ENCODE data around the gene MINK1. TPM values are rescaled to one million over a fixed set of nuclear protein-coding genes. Genes with fewer than 3 reads are reported as not detected.
"Not testable (repeated sequence)": the region's sequence is repeated elsewhere in the genome, so short reads cannot be mapped to it uniquely, and the experiment has no call there.

The MINK1 gene
- total RNA-seq, 1 donor from 2014 or later = 84.6 TPM

DNA sequence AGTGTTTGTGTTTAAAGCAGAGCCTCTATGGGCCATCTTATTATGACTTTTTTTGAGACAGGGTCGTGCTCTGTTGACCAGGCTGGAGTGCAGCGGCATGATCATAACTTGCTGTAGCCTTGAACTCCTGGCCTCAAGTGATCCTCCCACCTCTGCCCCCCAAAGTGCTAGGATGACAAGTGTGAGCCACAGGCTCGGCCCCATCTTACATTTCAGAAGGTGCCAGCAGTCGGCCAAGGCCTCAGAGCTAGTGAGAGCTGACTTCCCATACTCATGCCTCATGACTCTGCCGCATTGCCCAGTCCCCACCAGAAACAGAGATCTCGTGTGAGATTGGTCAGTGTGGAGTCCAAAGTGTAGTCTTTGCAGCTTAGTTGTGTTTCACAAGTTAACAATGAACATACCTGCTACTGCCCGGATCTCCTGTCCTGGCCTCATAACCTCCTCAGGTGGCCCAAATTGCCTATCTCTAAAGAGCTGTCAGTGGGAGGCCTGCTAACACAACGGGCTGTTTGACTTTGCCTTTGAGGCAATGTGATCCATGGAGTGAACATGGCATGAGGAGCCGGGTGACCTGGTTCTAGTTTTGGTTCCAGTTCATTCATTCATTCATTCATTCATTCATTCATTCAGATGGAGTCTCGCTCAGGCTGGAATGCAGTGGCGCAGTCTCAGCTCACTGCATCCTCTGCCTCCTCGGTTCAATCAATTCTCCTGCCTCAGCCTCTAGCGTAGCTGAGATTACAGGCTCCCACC, 13.7 kb downstream of the MINK1 start:
- DNase-seq (ENCODE audit: low read depth) = no peak

DNA sequence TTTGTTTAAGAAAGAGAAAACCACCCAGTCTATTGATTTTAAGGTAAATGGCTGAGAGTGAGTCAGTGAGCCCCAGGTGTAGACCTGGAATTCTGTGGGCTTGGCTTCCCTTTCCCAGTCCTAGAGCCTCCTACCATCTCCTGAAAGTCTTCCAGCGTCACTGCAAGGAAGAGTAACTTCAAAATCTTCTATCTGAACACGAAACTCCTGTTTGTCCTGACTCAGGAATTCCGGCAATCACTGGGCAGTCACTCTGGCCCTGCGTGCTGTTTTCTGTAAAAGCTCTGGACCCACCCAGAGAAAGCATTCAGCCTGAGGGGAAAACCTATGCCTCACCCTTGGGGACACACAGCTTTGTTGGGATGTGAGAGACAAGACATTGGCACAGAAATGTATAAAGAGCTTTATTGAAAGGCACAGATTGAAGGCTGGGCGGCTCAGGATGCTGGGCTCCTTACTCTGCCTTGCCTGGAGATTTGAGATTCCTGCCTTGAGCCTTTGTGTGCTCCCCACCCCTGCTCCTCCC, 15.9 kb downstream of the MINK1 start:
- DNase-seq (ENCODE audit: low read depth) = peak; percentile 67

DNA sequence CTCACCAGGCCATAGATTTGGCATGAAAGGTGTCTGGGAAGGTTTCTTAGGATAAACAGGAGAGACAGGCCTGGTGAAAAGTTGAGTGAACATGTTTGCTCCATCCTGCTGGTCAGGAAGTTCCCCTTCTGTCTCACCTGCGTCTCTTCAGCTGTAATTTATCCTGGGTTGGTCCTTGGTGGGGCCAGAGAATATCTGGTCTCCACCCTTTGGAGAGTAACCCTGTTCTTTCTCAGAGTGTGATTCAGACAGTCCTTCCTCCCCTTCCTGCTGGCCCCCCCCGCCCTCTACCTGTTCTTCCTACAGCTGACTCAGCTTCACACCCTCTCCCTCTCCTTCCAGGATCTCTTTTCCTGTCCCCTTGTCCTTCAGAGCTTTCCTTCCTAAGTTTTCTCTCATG, 17.1 kb downstream of the MINK1 start:
- peak; percentile 29 for DNase-seq (ENCODE audit: low read depth)

GRCh38 chr17:4851084-4851483, 17.9 kb downstream of the MINK1 start:
- DNase-seq (ENCODE audit: low read depth) = no peak

DNA sequence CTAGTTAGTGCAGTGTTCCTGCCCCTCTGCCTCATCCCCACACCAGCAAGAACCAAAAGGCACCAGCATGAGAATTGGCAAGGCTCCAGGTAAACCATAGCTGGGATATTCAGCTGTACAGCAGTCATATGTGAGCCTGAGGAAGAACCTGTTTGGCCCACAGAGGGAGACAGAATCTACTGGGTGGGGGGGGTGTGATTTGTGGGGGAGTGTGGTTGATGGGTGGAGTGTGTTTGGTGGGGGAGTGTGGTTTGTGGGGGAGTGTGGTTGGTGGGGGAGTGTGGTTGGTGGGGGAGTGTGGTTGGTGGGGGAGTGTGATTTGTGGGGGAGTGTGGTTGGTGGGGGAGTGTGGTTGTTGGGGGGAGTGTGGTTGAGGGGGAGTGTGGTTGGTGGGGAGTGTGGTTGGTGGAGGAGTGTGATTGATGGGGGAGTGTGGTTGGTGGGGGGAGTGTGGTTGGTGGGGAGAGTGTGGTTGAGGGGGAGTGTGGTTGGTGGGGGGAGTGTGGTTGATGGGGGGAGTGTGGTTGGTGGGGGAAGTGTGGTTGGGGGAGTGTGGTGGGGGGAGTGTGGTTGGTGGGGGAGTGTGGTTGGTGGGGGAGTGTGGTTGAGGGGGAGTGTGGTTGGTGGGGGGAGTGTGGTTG, 19.5 kb downstream of the MINK1 start:
- DNase-seq (ENCODE audit: low read depth) = peak; percentile 63

DNA sequence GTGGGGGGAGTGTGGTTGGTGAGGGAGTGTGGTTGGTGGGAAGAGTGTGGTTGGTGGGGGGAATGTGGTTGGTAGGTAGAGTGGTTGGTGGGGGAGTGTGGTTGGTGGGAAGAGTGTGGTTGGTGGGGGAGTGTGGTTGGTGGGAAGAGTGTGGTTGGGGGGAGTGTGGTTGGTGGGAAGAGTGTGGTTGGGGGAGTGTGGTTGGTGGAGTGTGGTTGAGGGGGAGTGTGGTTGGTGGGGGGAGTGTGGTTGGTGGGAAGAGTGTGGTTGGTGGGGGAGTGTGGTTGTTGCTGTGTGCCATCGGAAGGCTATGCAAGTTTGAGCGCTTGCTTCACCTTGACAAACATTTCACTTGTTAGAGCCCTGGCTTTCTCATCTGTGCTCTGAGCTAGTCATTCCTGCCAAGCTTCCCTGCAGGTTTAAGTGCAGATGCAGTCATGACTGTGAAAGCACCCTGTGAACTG, 20.1 kb downstream of the MINK1 start:
- DNase-seq (ENCODE audit: low read depth) = peak; percentile 51

DNA sequence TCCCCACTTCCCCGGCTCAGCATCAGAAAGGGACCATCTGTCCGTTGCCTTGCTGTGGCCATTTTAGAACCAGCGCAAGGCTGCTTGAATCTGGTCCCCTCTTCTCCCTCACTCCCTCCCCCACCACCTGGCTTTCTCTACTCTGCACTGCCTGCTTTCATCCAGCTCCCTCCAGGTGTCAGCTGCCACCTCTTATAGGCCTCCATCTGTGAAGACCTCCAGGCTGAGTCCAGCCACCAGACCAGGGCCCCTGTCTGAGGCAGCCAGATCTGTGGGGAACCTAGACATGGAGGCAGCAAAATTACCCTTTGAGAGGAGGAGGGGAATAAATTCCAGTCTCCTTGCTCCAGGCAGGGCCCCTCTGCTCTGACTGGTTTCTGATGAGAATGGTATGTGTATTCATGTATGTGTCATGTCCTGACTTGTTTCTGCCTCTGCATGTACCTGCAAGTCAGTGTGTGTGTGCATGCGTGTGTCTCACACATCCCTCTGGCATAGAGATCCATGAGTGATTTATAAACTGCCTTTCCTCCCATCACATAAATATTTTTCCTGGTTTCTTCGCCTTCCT, 21.1 kb downstream of the MINK1 start:
- DNase-seq (ENCODE audit: low read depth) = peak; percentile 40

DNA sequence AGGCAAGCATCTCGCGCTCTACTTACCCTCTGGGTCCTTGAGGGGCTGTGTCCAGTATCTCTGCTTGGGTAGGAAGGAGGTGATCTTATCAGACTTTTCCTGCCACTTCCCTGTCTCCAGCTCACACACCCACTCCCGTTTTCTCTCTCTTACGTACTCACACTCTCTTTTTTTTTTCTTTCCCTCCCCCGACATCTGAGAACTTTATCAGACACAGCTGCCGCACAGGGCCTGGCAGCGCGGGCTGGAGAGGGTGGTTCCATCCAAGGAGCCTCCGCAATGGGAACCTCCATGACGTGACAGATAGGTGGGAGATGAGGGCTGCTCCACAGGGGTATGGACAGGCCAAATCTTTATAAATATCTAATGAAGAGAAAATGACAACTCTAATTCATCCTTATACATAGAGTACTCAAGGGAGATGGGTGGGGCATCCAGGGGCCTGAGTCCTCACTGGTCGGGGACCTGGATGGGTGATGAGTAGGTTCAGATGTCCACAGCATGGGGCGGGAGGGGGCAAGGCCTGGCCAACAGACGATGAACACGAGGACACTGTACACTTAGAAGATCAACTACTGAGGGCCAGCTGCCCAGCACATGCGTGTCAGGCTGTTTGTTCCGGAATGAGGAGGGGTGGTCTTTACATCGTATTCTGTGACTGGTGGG, 23.3 kb downstream of the MINK1 start:
- no peak for DNase-seq (ENCODE audit: low read depth)

- DNase-seq (ENCODE audit: low read depth) = no peak
Measured at GRCh38 chr17:4856937-4857314, 23.8 kb downstream of the MINK1 start.

DNA sequence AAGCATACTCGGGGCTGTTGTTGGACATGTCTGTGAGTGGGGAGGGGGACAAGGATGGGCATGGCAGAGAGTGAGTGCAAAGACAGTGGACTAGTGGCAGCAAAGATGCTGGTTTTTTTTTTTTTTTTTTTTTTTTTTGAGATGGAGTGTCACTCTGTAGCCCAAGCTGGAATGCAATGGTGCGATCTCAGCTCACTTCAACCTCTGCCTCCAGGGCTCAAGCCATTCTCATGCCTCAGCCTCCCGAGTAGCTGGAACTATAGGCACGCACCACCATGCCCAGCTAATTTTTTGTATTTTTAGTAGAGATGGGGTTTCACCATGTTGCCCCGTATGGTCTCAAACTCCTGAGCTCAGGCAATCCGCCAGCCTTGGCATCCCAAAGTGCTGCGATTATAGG, 24.2 kb downstream of the MINK1 start:
- not testable (repeated sequence) for DNase-seq (ENCODE audit: low read depth)

GRCh38 chr17:4858068-4858881, 25.1 kb downstream of the MINK1 start:
- peak; percentile 49 for DNase-seq (ENCODE audit: low read depth)

GRCh38 chr17:4858882-4859260, 25.7 kb downstream of the MINK1 start:
- peak; percentile 69 for DNase-seq (ENCODE audit: low read depth)

DNA sequence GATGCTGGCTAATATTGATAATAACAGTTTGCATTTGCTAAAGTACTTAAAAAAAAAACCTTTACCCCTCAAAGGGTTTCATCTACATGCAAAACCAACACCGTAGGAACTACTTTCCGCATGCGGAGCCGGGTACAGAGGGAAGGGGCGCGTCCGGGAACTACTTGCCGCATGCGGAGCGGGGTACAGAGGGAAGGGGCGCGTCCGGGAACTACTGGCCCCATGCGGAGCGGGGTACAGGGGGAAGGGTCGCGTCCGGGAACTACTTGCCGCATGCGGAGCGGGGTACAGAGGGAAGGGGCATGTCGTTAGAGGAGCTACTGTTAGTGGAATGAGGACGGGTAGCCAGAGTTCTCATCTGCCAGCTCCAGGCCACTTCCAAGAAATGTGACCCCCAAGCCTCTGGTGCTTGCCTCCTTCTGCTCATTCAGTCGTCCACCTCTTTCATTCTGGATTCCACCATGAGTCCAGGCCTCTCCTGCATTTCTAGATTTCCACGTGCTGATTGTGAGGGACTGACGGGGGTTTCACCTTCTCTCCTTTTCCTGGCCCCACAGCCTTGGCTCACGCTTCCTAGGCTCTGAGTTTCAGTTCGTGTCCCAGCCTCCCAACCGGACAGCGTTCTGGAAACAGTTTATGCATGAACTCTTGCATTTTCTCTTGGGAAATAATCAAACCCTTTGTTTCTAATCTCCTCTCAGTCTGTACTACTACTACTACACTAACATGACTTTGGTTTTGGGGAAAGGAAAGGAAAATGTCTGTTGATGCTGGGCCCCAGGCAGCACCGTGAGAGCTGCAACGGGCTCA, 26.9 kb downstream of the MINK1 start:
- DNase-seq (ENCODE audit: low read depth) = no peak

- no peak for DNase-seq (ENCODE audit: low read depth)
Measured at GRCh38 chr17:4860651-4861050, 27.5 kb downstream of the MINK1 start.

GRCh38 chr17:4861052-4861451, 27.9 kb downstream of the MINK1 start:
- DNase-seq (ENCODE audit: low read depth) = no peak

- no peak for DNase-seq (ENCODE audit: low read depth)
Measured at GRCh38 chr17:4862720-4863119, 29.6 kb downstream of the MINK1 start.

DNA sequence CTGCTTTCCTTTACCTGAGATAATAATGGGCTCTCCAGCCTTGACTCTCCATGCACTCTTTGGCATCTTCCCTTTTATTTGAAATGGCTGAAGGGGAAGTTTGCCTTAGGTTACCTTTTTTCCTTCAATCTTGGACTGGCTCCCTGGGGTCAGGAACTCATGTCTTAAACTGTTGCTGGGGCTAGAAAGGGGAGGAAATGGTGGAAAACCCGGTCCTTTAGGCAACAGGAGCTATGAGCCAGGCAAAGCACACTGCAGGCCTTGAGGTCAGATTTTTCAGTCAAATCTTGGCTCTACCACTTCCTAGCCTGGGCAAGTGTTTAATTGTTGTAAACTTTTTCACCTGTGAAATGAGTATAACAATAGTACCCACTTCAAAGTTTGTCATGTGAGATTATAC, 30.2 kb downstream of the MINK1 start:
- DNase-seq (ENCODE audit: low read depth) = no peak

DNA sequence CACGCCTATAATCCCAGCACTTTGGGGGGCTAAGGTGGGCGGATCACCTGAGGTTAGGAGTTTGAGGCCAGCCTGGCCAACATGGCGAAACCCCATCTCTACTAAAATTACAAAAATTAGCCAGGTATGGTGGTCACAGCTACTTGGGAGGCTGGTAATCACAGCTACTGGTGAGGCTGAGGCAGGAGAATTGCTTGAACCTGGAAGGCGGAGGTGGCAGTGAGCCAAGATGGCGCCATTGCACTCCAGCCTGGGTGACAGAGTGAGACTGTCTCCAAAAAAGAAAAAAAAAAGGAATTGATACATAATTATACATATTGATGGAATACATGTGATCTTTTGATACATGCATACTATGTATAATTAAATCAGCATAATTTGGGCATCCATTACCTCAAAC, 34.4 kb downstream of the MINK1 start:
- not testable (repeated sequence) for DNase-seq (ENCODE audit: low read depth)

DNA sequence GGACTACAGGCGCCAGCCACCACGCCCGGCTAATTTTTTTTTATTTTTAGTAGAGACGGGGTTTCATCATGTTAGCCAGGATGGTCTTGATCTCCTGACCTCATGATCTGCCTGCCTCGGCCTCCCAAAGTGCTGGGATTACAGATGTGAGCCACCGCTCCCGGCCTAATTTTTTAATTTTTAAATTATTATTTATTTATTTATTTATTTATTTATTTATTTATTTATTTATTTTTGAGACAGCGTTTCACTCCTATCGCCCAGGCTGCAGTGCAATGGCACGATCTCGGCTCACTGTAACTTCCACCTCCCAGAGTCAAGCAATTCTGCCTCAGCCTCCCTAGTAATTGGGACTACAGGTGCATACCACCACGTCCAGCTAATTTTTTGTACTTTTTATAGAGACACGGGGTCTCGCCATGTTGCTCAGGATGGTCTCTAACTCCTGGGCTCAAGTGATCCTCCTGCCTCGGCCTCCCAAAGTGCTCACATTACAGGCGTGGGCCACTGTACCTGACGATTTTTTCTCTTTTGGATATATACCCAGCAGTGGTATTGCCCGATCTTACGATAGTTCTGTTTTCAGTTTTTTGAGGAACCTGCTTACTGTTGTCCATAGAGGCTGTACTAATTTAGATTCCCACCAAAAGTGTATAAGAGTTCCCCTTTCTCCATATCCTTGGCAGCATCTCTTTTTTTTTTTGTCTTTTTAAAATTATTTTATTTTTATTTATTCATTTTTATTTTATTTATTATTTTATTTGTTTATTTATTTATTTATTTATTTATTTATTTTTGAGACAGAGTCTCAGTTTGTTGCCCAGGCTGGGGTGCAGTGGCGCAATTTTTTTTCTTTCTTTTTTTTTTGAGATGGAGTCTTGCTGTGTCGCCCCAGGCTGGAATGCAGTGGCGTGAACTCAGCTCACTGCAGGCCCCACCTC, 36.2 kb downstream of the MINK1 start:
- DNase-seq (ENCODE audit: low read depth) = not testable (repeated sequence)

Measured in renal cortical epithelial cell (primary cell).